22Rv1 (cell line): ENCODE data around the gene LIPG.

Experiments used
- H3K27ac ChIP-seq: fragments of 450-650 bp; 2 replicates; pipeline ENCODE4 v1.5.1; 2017
- CTCF ChIP-seq: fragments of 450-650 bp; IDR thresholded peaks from 2 replicates; pipeline ENCODE4 v1.5.1; 2017; ENCODE audit warnings: mild to moderate bottlenecking
- ZFX ChIP-seq: fragments of 450-650 bp; IDR thresholded peaks from 2 replicates; pipeline ENCODE4 v1.6.1; 2017; ENCODE audit warnings: antibody characterized with exemption, borderline replicate concordance

Gene LIPG

GRCh38 chr18:49640741-49641140 is 78.9 kb downstream of the LIPG start:
- TF ChIP-seq ZFX (no peak), CTCF (no peak)
- no peak overlapping the region for H3K27ac ChIP-seq

- TF ChIP-seq CTCF, result no peak
- TF ChIP-seq ZFX, result no peak
- H3K27ac ChIP-seq, result no peak overlapping the region
Measured at GRCh38 chr18:49645196-49645595, 83.3 kb downstream of the LIPG start.

GRCh38 chr18:49645841-49646351 is 84.0 kb downstream of the LIPG start:
- no peak overlapping the region for H3K27ac ChIP-seq
- TF ChIP-seq ZFX, result no peak
- no peak for TF ChIP-seq CTCF

GRCh38 chr18:49646873-49647272 is 85.0 kb downstream of the LIPG start:
- no peak overlapping the region for H3K27ac ChIP-seq
- TF ChIP-seq CTCF, result no peak
- no peak for TF ChIP-seq ZFX

GRCh38 chr18:49647496-49648168 is 85.8 kb downstream of the LIPG start:
- TF ChIP-seq ZFX, result no peak
- no peak for TF ChIP-seq CTCF
- H3K27ac ChIP-seq, result no peak overlapping the region

- H3K27ac ChIP-seq, result no peak overlapping the region
- TF ChIP-seq CTCF, result no peak
Measured at GRCh38 chr18:49648326-49648725, 86.5 kb downstream of the LIPG start.
